SK-N-MC (cell line): ENCODE results near the gene NACC2.

Experiments
- EZH2 ChIP-seq: fragments of 200-600 bp; sonication (generic); IDR thresholded peaks from one replicate; pipeline ENCODE4 v1.6.1; 2017; ENCODE audit warnings: antibody characterized with exemption
- FOXP2 ChIP-seq: optimal IDR thresholded peaks from 2 replicates; pipeline ENCODE3; 2011; ENCODE audit warnings: mild to moderate bottlenecking, moderate library complexity; ENCODE audit not compliant: insufficient read depth; ENCODE audit errors: extremely low read length, control extremely low read depth
- POLR2AphosphoS5 ChIP-seq: IDR thresholded peaks from 2 replicates; pipeline ENCODE4 v1.6.1; 2012; ENCODE audit warnings: mild to moderate bottlenecking, low read depth, low read length, borderline replicate concordance

DNA sequence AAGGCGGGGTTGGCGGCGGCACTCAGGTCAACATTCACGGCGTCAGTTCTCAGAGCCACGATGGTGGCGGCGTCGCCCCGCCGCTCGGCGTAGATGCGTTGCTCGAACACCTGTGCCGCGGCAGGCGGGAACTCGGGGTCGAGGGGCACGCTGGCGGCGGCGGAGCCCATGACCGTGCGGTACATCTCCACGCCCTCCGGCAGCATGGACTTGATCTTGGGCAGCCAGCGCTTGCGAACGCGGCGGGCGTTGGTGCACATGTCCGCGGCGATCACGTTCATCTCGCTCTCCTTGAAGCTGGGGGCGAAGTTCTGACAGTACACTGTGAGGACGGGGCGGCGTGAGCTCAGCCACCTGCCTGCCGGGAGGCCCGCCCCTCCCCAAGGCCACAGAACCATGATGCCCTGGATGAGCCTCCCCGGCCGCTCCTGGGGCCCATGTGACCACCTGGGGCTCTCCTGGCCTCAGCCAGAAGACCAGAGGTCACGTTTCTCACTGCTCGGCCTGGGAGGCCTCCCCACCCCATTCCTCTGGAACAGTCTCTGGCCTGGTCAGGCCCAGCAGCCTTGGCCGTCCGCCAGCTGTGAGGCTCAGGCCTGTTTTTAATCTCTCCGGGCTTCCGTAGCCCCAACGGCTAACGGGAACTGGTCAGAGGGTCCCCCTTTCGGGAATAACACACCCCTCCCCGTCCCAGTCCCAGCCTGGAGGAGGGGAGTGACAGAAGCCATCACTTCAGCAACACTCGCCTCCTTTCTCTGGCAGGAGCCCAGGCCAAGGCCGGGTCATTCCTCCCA, 83.2 kb downstream of the NACC2 start:
- TF ChIP-seq POLR2AphosphoS5 (no peak), EZH2 (no peak), FOXP2 (no peak)
